ENCODE measurements around the gene CEP83. TPM values are rescaled to one million over a fixed set of nuclear protein-coding genes. Genes with fewer than 3 reads are reported as not detected.

The CEP83 gene
- total RNA-seq, 1 donor from 2014 or later, result 16.2 TPM

DNA sequence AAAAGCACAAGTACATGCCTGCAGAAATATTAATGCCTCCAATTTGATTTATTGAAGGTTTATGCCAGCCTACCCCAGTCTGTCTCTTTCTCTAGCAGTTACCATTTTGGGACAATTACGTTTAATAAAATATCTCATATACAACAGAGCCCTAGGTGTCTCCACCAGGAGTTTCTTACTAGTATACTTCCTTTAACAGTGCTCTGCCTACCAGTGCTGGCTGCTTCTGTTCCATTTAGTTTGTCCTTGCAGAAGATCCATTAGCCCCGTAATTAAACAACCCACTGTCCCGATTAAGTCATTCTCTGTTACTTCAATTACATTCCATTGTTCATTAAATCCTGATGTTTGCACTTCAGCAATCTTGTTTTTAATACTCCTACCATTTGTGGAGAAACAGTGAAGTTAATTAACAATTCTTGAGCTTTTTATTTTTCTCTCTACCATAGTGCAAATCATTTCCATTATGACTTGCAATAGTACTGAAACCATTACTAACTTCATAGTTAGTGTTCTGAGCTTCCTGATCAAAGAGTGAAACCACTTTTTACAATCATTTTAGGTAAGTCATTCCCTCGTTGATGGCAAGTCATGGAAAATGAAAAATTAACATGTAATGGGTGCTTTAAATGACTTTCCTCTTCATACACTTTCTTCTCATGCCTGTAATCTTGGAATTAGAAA, 190.2 kb downstream of the CEP83 start:
- DNase-seq (ENCODE audit: low spot score), result no peak

DNA sequence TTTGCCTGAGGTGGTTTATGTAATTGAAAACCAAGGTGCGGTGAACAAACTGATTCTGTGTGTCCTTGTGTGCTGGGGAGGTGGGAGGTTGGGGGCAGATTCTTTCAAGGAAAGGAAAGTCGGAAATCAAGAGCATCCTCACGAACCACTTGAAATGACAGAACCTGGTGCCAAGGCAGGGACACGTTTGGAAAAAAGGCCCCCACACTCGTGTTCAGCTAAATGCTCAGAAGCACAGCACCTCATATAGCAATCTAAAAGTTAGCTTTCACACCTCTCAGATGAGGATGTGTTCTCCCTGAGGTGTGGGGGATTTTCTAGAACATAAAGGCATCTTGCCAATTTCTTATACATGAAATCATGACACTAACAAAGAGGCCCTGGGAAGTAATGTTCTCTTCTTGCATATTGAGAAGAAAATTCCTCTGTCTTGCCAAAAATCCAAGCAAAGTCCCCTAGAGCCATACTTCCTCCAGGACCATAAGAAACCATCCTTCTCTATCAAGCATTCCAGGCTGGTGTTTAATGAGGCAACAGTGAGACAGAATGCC, 191.7 kb downstream of the CEP83 start:
- DNase-seq (ENCODE audit: low spot score), result no peak

DNA sequence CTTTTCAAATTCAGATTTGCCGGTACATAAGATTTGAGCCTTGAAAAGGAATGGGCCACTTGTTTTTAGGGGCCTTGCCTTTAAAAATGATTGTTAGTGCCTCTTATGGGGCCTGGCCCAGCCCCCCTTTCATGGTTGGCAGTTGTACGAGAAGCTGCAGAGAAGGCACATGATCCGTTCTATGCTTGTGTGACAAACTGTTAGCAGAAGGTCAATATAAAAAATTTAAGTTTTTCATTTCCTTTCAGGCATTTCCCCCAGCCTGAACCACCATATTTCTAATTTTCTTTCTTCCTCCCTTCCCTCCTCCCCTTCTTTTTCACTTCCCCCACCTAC, 192.2 kb downstream of the CEP83 start:
- DNase-seq (ENCODE audit: low spot score), result no peak

DNA sequence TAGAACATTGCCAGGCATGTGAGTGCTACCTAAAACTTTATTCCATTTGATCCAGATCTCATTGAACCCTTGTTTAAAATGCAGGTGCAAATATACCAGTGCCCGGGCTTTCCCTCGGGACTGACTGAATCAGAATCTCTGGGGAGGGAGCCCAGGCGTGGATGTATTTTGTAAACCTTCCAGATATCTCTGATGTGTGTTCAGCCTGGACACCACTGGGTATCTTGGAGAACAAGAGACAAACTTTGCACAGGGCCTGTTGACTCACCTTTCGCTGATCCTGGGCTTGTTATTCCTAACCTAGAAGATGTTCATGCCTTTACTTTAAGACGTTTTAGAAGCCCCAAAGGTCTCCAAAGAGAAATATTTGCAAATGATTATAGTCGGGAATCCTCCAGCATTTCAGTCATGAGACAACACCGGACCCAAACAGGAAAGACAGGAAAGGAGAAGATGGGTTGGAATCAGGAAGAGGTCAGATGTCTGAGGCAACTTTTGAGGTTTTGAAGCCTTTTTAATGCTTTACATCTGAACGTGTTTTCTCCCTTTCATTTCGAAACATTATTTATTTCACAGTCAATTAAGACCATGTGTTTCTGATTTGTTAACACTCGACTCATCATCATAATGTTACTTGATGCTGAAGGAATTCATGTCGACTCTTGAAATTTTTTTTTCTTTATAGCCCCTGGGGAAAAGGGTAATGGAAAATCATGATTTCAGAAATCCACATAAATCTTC, 192.7 kb downstream of the CEP83 start:
- no peak for DNase-seq (ENCODE audit: low spot score)

DNA sequence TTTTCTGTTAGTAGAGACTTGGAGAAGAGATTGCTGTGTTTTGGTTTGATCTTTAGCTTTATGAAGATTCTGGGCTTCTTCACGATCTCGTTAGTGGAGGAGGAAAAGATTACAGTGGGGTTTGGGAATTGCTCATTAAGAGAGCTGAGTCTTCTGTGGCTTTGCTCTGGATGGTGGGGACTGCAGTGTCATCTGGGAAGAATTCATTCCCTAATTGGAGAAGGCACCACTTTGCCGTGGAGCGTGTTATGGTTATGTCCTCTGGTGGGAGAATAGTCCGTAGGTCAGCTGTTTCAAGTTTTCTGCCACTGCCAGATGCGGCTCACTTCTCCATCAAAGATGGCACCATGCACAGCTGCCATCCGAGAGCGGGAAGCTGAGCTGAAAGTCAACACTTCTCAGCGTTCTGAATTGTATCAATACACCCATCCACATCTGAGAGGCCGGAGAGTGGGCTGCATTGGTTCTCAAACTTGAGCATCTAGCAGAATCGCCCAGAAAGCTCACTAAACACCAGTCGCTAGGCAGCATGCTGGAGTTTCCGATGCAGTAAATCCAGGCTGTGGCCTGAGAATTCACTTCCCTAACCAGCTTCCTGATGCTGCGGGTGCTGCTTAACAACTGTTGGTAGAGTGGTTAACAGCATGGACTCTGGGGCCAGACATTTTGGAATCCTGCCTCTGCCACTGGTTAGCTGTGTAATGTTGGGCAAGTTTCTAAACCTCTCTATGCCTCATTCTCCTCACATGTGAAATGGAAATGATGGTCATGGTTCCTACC, 193.5 kb downstream of the CEP83 start:
- DNase-seq (ENCODE audit: low spot score), result no peak

DNA sequence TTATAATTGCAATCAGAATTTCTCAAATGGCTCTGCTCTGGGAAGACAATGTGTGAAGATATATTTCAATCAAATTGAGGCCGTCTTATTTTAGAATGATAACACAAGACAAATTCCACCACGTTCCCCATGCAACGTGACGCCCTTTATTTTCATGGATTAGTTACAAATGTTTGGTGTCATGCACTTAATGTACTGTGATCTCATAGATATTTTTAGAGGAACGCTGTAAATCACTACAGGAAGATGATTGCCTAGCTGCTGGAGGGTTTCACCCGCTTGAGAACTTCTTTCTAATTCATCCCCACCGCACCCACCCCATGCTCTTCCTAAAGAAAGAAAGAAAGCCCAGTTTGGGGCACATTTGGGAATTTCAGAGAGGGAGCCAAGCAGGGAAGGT, 194.1 kb downstream of the CEP83 start:
- no peak for DNase-seq (ENCODE audit: low spot score)

DNA sequence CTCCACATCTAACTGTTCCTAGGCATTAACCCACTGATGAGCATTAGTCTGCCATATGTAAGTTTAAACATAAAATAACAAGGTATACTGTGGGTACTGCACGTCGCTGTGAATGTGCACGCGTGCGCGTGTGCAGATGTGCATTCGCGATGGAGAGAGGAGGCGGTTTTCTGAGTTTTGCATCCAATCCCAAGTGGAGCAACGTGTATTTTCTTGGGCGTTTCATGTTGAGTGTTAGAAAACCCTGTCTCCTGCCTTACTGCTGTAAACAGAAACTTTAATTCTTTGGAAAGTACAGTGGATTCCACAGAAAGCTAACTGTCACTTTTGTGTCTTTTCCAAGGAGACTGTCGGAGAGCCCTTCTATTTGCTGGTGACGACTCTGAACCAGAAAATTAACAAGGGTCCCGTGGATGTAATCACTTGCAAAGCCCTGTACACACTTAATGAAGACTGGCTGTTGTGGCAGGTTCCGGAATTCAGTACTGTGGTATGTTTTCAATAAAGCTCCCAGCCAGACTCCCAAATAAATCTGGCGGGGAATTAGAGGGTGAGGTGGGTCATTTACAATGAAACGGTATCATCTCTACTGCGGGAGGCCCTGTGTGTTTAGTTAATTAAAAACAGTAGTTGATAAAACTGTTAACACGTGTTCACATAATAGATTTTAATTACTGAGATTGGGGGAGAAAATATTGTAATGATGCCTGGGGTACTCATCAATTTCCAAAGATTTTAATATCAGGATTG, 194.8 kb downstream of the CEP83 start:
- no peak for DNase-seq (ENCODE audit: low spot score)

DNA sequence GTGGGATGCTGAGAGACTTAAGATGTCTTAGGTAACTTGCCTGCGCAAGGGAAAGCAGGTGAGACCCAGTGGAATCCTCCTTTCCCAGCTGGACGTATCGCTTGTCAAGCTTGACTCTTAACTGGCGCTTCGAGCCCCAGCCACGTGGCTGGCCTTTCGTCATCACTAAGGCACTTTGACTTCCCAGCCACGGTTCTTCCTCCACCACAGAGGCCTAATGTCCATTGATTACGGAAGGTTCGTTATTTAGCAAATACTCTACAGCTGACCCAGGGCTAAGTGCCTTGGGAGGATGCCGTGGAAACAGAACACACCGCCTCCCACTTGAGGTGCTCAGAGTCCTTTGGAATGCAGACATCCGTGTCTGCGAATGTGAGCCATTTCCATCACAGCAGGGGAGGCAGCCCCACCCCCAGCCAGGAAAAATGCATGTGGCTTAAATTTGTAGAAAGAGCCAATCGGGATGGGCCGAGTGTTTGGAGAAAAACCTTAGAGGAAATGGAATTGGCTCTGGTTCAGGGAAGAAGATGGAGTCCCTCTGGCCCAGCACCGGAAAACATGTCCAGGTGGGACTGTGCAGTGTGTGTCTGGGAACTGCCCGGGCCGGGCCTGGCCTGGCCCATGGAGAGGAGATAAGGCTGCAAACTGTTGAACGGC, 195.6 kb downstream of the CEP83 start:
- DNase-seq (ENCODE audit: low spot score), result no peak

DNA sequence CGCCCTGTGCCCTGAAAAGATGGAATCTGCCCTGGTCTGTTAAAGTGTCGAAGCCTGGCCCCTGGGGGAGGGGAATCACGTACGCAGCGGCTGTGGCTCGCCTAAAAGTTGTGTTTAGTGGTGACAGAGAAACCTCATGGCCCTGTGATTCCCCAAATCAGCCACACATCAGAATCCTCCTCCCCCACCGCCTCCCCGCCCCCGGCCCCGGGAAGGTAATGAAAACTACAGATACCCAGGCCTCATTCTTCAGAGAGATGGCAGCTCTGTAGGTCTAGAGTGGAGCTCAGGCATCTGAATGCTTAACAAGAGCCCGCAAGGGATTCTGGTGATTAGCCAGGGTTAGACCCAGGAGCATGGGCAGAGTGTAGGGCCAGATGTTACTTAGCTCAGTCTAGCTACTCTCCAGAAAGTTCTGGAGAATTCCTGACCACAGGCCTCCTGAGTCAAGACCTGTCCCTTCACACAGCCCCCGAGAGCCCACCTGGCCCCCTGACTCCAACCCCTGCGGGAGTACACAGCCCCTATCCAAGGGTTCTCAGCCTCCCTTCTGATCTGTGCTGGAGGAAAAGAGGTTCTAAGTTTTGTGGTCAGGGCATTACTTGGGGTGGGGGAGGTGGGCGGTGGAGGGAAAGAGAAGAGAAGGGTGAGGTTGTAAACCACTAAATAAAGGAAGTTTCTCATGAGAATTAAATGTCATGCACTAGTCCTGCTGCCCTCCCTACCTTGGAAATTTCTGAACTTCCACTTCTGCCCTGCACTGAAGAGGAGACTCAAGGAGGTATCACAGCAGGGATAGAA, 196.5 kb downstream of the CEP83 start:
- DNase-seq (ENCODE audit: low spot score), result no peak

DNA sequence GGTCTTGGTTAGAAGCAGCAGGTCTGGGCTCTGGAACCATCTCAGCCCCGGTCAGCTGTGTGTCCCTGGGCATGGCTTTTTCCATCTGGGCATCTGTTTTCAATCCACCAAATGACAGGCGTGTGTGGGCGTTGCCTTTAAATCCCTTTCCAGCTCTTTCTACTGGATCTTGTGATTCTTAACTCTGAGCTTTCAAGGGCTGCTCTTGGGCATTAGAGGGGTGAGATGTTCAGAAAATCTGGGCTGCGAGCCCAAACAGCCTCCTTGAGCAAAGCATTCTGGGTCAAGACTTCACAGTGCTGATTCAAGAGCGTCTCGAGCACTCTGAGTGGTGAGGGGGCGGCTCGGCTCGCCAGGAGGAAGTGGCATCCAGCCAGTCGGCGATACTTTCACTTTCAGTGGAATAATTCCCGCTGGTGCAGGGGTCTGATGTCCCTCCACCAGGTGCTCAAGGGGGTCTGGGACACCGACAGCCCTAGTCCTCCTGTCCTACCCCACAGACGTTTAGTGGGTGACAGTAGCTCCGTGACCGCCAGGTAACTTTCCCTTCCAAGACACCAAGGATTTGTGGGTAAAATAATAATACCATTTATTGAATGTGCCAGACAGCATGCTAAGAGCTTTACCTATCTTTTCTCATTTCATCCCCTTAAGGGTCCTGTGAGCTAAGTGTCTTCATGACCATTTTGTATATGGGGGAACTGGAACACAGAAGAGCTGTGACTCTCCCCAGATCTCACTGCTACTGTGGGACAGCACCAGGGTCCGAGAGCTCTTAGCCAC, 197.2 kb downstream of the CEP83 start:
- peak; percentile 93 for DNase-seq (ENCODE audit: low spot score)

DNA sequence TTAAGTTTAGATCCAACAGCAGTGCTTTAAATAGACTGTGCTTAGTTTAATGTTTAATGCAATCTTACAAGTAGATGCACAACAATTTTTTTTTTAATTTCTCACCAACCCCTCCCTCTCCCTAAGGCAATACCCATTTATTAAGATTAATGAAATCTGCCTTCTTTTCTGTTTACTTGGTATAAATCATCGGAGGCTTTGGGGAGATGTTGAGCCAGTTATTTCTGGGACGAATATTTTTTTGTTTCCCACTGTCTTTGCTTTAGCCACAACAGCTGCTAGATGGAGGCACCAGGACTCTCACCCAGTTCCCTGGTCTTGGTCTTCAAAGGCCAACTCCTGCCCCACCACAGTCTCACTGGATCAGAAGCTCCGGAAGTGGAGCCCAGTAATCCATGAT, 197.9 kb downstream of the CEP83 start:
- DNase-seq (ENCODE audit: low spot score), result no peak

DNA sequence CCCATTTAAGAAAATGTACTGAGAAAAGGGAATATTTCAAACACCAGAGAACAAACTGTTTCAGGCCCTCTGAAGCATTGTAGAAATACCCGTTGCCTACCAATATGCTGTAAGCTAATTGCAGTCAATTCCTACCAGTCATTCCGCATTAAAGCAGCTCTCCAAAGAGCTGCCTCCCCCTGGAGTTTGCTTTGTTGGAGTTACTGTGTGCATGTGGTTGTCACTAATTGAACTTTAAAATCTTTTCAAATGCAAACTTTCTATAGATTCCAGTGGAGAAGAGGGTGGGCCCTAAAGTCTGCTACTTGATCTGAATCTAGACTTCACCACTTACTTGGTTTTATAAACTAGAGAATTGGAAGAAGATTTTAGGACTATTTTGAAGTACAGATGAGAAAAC, 198.5 kb downstream of the CEP83 start:
- DNase-seq (ENCODE audit: low spot score), result no peak

DNA sequence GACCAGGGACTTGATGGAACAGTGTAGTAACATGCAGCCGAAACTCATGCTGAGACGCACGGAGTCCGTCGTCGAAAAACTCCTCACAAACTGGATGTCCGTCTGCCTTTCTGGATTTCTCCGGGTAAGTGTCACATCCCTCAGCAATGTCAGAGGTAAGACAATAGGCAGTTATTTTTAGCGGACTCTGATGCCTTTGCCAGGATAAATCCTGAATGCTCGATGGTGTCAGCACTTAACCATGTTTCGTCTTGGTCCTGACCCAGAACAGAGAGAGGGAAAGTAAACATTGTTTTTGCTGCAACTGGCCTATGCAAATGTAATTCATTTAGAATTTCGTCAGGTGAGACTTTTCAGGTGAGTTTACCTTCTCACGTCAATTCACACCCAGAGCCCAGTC, 198.9 kb downstream of the CEP83 start:
- DNase-seq (ENCODE audit: low spot score), result no peak

DNA sequence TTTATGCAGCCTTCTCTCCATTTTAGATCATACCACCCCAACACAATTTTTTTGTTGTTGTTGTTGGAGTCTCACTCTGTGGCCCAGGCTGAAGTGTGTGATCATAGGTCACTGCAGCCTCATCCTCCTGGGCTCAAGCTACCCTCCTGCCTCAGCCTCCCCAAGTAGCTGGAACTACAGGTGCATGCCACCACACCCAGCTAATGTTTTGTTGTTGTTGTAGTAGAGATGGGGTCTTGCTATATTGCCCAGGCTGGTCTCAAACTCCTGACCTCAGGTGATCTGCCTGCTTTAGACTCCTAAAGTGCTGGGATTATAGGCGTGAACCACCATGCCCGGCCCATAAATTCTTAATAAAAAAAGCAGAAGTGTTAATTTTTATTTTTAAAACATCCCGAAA, 199.7 kb downstream of the CEP83 start:
- DNase-seq (ENCODE audit: low spot score), result no peak

DNA sequence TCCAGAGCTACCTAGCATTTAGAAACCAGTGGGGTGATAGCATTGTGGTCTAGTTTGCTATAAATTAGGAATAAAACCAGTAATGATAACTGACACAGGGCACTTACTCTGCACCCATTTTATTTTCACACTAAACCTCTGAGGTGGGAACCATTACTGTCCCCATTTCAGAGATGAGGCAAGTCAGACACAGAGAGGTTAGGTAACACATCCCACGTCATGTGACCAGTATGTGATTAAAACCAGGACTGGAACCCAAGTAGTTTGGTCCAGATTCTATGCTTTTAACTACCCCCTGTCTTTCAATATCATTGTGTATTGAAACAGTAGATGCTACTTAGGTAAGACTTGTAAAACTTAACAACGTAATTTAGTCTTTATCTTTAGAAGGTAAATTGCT, 201.1 kb downstream of the CEP83 start:
- DNase-seq (ENCODE audit: low spot score), result no peak

Measured in mesenteric fat pad (tissue), 1 donor.